ENCODE data around the gene FOXJ3. TPM values are rescaled to one million over a fixed set of nuclear protein-coding genes. Genes with fewer than 3 reads are reported as not detected.

FOXJ3 gene
- total and polyA plus RNA-seq, 3 experiments from 2014 or later = 35.7 to 48.3 (median 48.0) TPM

- Mint-ChIP-seq H3K9me3 (no peaks in the 10 kb centered on the region), H3K4me3 (no peak overlapping the region), H3K4me1 (peaks cover 6 to 9% (median 8%) of the 10 kb centered on the region in 3 donors), H3K27me3 (peaks cover 5 to 22% of the 10 kb centered on the region in 2 donors), H3K27ac (no peak overlapping the region), H3K36me3 (peaks cover 0 to under 1% (median 0%) of the 10 kb centered on the region in 3 donors)
- H3K27ac ChIP-seq (ENCODE audit: low read depth, low read length) = no peak overlapping the region
- CTCF ChIA-PET = interaction anchor here (0.8 kb wide), 1 partner anchor 39 kb away, joined by 3 read pairs; no protein-coding TSS in a partner anchor
- H3K4me1 ChIP-seq (ENCODE audit: insufficient read depth, low read length) = no peaks in the 10 kb centered on the region
- no peak for DNase-seq
- POLR2A ChIA-PET = no interaction called here
- no peak overlapping the region for H3K4me3 ChIP-seq (ENCODE audit: low read length)
- H3K36me3 ChIP-seq (ENCODE audit: insufficient read depth, low read length) = no peaks in the 10 kb centered on the region
- no peaks in the 10 kb centered on the region for H3K9me3 ChIP-seq (ENCODE audit: low read length)
- no peaks in the 10 kb centered on the region for H3K27me3 ChIP-seq (ENCODE audit: insufficient read depth, low read length, poor library complexity, severe bottlenecking)
Measured at GRCh38 chr1:42155362-42155761, 179.7 kb downstream of the FOXJ3 start.

DNA sequence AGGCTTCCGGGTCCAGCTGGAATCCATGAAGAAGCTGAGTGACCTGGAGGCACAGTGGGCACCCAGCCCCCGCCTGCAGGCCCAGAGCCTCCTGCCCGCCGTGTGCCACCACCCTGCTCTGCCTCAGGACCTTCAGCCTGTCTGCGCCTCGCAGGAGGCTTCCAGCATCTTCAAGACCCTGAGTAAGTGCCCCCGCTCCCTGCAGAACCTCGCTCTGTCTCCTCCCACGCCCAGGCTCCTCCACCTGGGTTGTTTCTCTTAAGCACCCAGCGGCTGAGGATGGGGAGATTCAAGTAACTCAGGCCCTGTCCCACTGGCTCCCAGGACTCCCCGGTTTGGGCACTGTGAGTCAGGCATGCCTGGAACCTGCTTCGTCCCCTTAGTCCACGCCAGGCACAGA lies 180.3 kb downstream of the FOXJ3 start:
- Histone ChIP-seq H3K27me3 (ENCODE audit: insufficient read depth, low read length, poor library complexity, severe bottlenecking) (no peaks in the 10 kb centered on the region), H3K36me3 (ENCODE audit: insufficient read depth, low read length) (no peaks in the 10 kb centered on the region), H3K4me1 (ENCODE audit: insufficient read depth, low read length) (no peaks in the 10 kb centered on the region), H3K4me3 (ENCODE audit: low read length) (no peak overlapping the region), H3K27ac (ENCODE audit: low read depth, low read length) (no peak overlapping the region), H3K9me3 (ENCODE audit: low read length) (no peaks in the 10 kb centered on the region)
- peaks cover 6 to 27% of the 10 kb centered on the region in 2 donors for H3K27me3 Mint-ChIP-seq
- H3K9me3 Mint-ChIP-seq = no peaks in the 10 kb centered on the region
- peaks cover 0 to 1% (median 0%) of the 10 kb centered on the region in 3 donors for H3K36me3 Mint-ChIP-seq
- ChIA-PET CTCF (no interaction called here), POLR2A (no interaction called here)
- DNase-seq = no peak
- no peak overlapping the region for H3K4me3 Mint-ChIP-seq
- peaks cover 6 to 9% (median 8%) of the 10 kb centered on the region in 3 donors for H3K4me1 Mint-ChIP-seq
- no peak overlapping the region for H3K27ac Mint-ChIP-seq

- H3K9me3 Mint-ChIP-seq = no peaks in the 10 kb centered on the region
- Histone ChIP-seq H3K9me3 (ENCODE audit: low read length) (no peaks in the 10 kb centered on the region), H3K27me3 (ENCODE audit: insufficient read depth, low read length, poor library complexity, severe bottlenecking) (no peaks in the 10 kb centered on the region), H3K27ac (ENCODE audit: low read depth, low read length) (no peak overlapping the region), H3K4me1 (ENCODE audit: insufficient read depth, low read length) (no peaks in the 10 kb centered on the region), H3K36me3 (ENCODE audit: insufficient read depth, low read length) (no peaks in the 10 kb centered on the region), H3K4me3 (ENCODE audit: low read length) (no peak overlapping the region)
- DNase-seq = no peak
- no peak overlapping the region for H3K27ac Mint-ChIP-seq
- peaks cover 6 to 9% (median 8%) of the 10 kb centered on the region in 3 donors for H3K4me1 Mint-ChIP-seq
- H3K27me3 Mint-ChIP-seq = peaks cover 6 to 27% of the 10 kb centered on the region in 2 donors
- ChIA-PET POLR2A (no interaction called here), CTCF (no interaction called here)
- peaks cover 0 to 1% (median 0%) of the 10 kb centered on the region in 3 donors for H3K36me3 Mint-ChIP-seq
- H3K4me3 Mint-ChIP-seq = no peak overlapping the region
Measured at GRCh38 chr1:42153624-42154023, 181.4 kb downstream of the FOXJ3 start.

DNA sequence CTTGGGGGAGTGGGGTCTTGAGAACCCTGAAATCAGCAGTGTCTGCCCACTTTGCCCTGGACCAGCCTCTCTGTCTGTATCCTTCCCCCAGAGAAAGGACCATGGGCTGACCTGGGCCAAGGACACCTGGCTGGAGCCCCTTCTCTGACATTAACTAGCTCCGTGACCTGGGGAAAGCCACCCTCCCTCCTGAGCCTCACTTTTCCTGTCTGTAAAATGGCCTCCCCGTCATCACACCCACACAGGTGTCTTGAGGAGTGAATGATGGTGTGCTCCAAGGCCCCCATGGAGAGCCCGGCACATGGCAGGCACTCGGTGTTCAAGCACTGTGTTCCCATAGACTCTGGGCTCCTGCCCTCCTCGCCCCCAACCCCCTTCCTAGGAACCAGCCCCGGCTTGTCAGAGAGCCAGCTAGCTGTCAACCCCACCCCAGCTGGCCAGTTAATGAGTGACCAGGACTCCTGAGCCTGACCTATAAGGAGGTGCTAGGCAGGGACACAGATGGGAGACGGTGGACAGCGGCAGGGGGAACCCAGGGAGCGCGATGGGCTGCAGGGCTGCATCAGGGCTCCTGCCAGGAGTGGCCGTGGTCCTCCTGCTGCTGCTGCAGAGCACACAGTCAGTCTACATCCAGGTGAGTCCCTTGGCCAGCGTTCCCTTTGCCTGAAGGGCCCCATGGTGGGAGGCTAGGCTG lies 182.0 kb downstream of the FOXJ3 start, which contains the start of gene GUCA2B:
GUCA2B (plus strand) TSS at position 504 of the 694 bp plus-strand sequence; CDS start at position 545, 41 bp downstream.
- Histone ChIP-seq H3K27me3 (ENCODE audit: insufficient read depth, low read length, poor library complexity, severe bottlenecking) (no peaks in the 10 kb centered on the region), H3K4me3 (ENCODE audit: low read length) (no peak within 1 kb of the TSS), H3K9me3 (ENCODE audit: low read length) (no peaks in the 10 kb centered on the region), H3K36me3 (ENCODE audit: insufficient read depth, low read length) (no peaks in the 10 kb centered on the region), H3K4me1 (ENCODE audit: insufficient read depth, low read length) (no peaks in the 10 kb centered on the region), H3K27ac (ENCODE audit: low read depth, low read length) (no peak within 1 kb of the TSS)
- Mint-ChIP-seq H3K27me3 (peaks cover 6 to 27% of the 10 kb centered on the region in 2 donors), H3K9me3 (no peaks in the 10 kb centered on the region), H3K4me1 (peaks cover 6 to 7% (median 7%) of the 10 kb centered on the region in 3 donors), H3K27ac (no peak within 1 kb of the TSS), H3K4me3 (no peak within 1 kb of the TSS), H3K36me3 (peaks cover 0 to 1% (median 0%) of the 10 kb centered on the region in 3 donors)
- ChIA-PET POLR2A (no interaction called here), CTCF (no interaction called here)
- no peak for DNase-seq

DNA sequence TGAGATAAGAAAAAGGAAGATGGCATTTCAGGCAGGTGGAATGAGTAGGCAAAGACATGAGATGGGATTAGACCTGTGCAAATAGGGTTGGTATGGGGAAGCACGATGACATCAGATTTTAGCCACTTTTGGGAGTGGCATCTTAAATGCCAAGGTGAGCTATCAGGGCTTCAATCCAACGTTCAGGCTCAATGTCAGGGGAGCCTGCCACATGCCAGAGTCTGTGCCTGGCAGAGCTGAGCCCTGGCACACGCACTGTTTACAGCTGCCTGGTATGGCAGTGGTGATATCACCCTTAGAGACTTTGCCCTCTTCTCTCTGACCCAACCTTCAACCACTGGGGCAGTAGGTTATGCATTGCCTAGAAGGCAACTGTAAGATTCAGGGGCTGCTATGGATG lies 182.9 kb downstream of the FOXJ3 start:
- Mint-ChIP-seq H3K4me3 (no peak overlapping the region), H3K27me3 (peaks cover 6 to 27% of the 10 kb centered on the region in 2 donors), H3K4me1 (no peaks in the 10 kb centered on the region), H3K36me3 (peaks cover 0 to 1% (median 0%) of the 10 kb centered on the region in 3 donors), H3K27ac (no peak overlapping the region), H3K9me3 (no peaks in the 10 kb centered on the region)
- H3K27me3 ChIP-seq (ENCODE audit: insufficient read depth, low read length, poor library complexity, severe bottlenecking) = no peaks in the 10 kb centered on the region
- DNase-seq = no peak
- ChIA-PET POLR2A (no interaction called here), CTCF (no interaction called here)
- H3K9me3 ChIP-seq (ENCODE audit: low read length) = no peaks in the 10 kb centered on the region
- H3K4me1 ChIP-seq (ENCODE audit: insufficient read depth, low read length) = no peaks in the 10 kb centered on the region
- H3K4me3 ChIP-seq (ENCODE audit: low read length) = no peak overlapping the region
- H3K36me3 ChIP-seq (ENCODE audit: insufficient read depth, low read length) = no peaks in the 10 kb centered on the region
- no peak overlapping the region for H3K27ac ChIP-seq (ENCODE audit: low read depth, low read length)

DNA sequence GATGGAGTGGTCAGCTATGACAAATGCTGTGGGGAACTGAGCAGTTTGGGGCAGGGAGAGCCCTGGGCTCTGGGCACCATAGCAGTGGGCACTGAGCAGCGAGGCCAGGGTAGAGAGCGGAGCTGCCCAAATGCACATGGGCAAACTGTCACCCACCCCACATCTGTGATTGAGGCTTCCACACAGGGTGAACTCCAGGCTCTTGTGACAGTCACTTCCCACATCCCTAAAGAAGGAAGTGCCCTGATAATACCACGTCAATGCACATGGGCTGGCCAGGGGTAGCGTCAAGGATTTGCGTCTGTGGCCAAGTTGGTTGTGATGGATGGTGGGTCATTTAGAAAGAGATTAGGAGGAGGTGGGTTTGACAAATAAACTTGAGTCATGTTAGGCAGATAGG lies 184.4 kb downstream of the FOXJ3 start:
- no peak overlapping the region for H3K4me3 ChIP-seq (ENCODE audit: low read length)
- no peaks in the 10 kb centered on the region for H3K36me3 ChIP-seq (ENCODE audit: insufficient read depth, low read length)
- ChIA-PET POLR2A (no interaction called here), CTCF (no interaction called here)
- no peak for DNase-seq
- no peak overlapping the region for H3K27ac Mint-ChIP-seq
- no peaks in the 10 kb centered on the region for H3K9me3 ChIP-seq (ENCODE audit: low read length)
- no peaks in the 10 kb centered on the region for H3K9me3 Mint-ChIP-seq
- H3K4me1 ChIP-seq (ENCODE audit: insufficient read depth, low read length) = no peaks in the 10 kb centered on the region
- H3K4me3 Mint-ChIP-seq = no peak overlapping the region
- no peak overlapping the region for H3K27ac ChIP-seq (ENCODE audit: low read depth, low read length)
- H3K4me1 Mint-ChIP-seq = no peaks in the 10 kb centered on the region
- H3K27me3 ChIP-seq (ENCODE audit: insufficient read depth, low read length, poor library complexity, severe bottlenecking) = no peaks in the 10 kb centered on the region
- H3K27me3 Mint-ChIP-seq = peaks cover 6 to 27% of the 10 kb centered on the region in 2 donors
- peaks cover 0 to 1% (median 0%) of the 10 kb centered on the region in 3 donors for H3K36me3 Mint-ChIP-seq

DNA sequence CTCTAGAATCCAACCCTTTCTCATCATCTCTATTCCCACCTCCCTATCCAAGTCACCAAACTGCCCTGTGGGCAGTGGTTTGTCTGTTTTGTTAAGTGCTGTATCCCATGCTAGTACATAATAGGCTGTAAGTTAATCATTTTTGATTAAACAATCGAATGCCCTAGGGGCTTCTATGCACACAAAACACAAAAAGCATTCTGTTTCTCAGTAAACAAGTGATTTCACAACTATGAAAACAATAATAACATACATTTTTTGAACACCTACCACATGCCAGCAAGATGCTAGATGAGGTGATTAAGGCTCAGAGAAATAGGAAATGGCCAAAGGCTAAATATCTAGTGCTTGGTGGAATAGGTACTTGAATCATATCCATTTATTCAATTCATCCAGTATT lies 186.9 kb downstream of the FOXJ3 start:
- POLR2A ChIA-PET = no interaction called here
- H3K4me3 Mint-ChIP-seq = no peak overlapping the region
- CTCF ChIA-PET = interaction anchor here (1.4 kb wide), 1 partner anchor 24 kb away, joined by 4 read pairs; no protein-coding TSS in a partner anchor

DNA sequence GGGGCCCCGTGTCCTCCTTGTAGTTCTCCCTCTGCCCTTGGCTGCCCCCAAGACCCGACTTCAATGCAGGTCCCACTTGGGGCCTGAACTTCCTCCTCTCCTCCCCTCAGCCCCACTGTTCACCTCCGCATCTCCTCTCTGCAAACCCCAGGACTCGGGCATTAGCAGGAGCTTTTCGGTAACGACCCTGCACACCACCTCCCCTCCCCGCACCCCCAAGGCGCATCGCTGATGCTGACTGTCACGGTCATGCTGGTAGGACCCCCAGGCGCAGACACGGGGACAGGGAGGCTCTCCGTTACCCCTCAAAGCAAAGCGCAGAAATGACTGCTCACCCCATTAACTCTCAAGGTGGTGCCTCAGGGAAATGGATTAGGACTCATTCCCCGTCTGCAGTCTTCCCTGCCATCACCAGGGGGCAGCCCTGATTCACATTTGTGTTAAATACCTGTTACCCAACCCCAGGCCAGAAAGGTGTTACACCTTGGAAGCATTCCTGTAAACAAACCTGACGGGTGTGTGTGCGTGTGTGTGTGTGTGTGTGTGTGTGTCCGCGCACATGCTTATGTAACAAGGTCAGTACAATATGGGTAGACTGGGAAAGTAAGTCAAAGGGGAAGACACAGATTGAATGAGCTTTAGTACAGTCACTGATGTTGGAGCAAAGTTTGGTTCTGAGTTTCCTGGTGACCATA lies 188.3 kb downstream of the FOXJ3 start:
- H3K27ac Mint-ChIP-seq = no peak overlapping the region
- H3K36me3 Mint-ChIP-seq = peaks cover 0 to 1% (median 0%) of the 10 kb centered on the region in 3 donors
- H3K27me3 ChIP-seq (ENCODE audit: insufficient read depth, low read length, poor library complexity, severe bottlenecking) = peaks cover 4% of the 10 kb centered on the region
- no peak overlapping the region for H3K4me3 ChIP-seq (ENCODE audit: low read length)
- ChIA-PET POLR2A (no interaction called here), CTCF (interaction anchor here (0.7 to 1.4 kb wide), 2 partner anchors 25 to 415 kb away, joined by 3 to 4 read pairs; no protein-coding TSS in a partner anchor)
- peaks cover 0 to 6% (median 0%) of the 10 kb centered on the region in 3 donors for H3K4me1 Mint-ChIP-seq
- H3K9me3 ChIP-seq (ENCODE audit: low read length) = no peaks in the 10 kb centered on the region
- peaks cover 6 to 39% of the 10 kb centered on the region in 2 donors for H3K27me3 Mint-ChIP-seq
- peak; percentile 41 to 73 (median 45) for DNase-seq
- no peak overlapping the region for H3K4me3 Mint-ChIP-seq
- H3K36me3 ChIP-seq (ENCODE audit: insufficient read depth, low read length) = no peaks in the 10 kb centered on the region
- H3K27ac ChIP-seq (ENCODE audit: low read depth, low read length) = no peak overlapping the region
- H3K4me1 ChIP-seq (ENCODE audit: insufficient read depth, low read length) = no peaks in the 10 kb centered on the region
- H3K9me3 Mint-ChIP-seq = no peaks in the 10 kb centered on the region

More for the DNA sequence above, 186.9 kb downstream of the FOXJ3 start:
- H3K27me3 Mint-ChIP-seq = peaks cover 10 to 42% of the 10 kb centered on the region in 2 donors
- no peaks in the 10 kb centered on the region for H3K36me3 ChIP-seq (ENCODE audit: insufficient read depth, low read length)
- H3K27ac Mint-ChIP-seq = no peak overlapping the region
- DNase-seq = no peak
- H3K4me1 Mint-ChIP-seq = peaks cover 0 to 5% (median 0%) of the 10 kb centered on the region in 3 donors
- H3K4me3 ChIP-seq (ENCODE audit: low read length) = no peak overlapping the region
- H3K27ac ChIP-seq (ENCODE audit: low read depth, low read length) = no peak overlapping the region
- no peaks in the 10 kb centered on the region for H3K4me1 ChIP-seq (ENCODE audit: insufficient read depth, low read length)
- H3K36me3 Mint-ChIP-seq = peaks cover 0 to 1% (median 0%) of the 10 kb centered on the region in 3 donors
- H3K9me3 ChIP-seq (ENCODE audit: low read length) = no peaks in the 10 kb centered on the region
- H3K27me3 ChIP-seq (ENCODE audit: insufficient read depth, low read length, poor library complexity, severe bottlenecking) = peaks cover 4% of the 10 kb centered on the region
- H3K9me3 Mint-ChIP-seq = no peaks in the 10 kb centered on the region

All from CD8-positive, alpha-beta memory T cell (primary cell).